NCI-H128 (cell line): Measurements from ENCODE around the gene FAM131A.

ENCODE experiments used
- DNase-seq: peaks from one replicate; lab custom pipeline; 2025; ENCODE audit not compliant: unreplicated experiment; lab: John Stamatoyannopoulos, UW

The FAM131A gene

DNA sequence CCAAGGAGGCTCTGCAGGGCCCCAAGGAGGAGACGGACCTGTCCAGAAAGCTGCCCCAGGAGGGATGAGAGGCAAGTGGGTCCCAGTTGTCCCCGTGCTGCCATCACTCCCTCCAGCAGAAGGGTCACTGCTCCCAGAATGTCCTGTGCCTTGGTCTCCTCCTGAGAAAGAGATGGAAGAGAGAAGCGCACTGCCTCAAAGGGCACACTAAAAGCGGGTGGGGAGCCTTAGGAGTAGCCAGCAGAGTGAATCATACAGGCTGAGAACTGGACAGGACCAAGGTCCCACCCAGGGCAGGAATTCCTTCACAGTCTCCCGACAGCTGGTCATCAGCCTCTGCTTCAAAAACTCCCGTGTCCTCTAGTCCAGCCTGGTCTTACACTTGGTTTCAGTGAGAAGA is 36.0 kb downstream of the FAM131A start:
- no peak for DNase-seq

DNA sequence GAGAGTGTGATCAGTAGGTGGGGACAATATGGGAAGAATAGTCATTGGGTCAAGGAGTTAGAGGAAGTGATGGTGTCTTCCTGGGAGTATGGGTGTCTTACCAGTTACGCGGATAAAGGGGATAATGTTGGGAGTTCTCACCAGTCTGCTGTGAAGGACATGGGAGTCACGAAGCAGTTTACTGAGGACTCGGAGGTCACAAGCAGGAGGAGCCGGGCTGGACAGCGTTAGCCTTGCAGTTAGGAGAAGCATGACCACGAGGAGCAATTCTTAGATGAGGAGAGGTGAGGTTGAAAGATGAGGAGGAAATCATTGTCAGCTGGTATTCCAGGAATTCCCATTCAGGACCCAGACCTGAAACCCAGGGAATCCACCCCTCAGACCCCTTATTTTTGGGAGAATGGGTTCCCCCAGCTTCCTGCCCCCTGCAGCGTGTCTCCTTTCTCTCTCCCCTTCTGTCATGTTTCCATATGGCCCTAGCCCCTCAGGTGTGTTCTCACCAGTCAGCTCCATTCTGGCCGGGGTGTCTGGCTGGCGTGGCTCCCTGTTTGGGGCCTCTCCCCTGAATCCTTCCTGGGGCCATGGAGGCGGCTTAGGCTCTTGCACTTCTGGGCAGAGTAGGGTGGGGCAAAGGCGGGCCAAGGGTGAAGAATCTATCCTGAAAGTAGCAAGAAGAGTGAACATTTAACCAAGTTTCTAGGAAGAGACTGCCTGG is 38.5 kb downstream of the FAM131A start:
- no peak for DNase-seq

DNA sequence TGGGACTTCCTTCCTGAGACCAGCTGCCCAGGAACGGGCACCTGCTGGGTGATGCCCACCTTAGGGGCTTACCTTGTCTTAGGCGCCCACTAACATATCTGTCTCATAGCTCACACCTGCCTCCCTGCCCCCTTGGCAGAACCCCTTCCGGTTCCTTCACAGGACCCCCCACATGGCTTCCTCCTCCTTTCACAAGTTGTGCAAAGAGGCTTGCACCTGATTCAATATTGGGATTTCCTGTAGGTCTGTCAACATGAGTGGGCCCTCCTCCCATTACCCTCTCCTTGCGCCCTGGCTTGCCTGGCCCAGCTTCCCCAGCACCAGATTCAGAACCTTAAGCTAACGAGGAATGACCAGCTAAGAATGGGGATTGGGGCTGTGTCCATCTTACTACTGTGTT is 40.0 kb downstream of the FAM131A start:
- no peak for DNase-seq

DNA sequence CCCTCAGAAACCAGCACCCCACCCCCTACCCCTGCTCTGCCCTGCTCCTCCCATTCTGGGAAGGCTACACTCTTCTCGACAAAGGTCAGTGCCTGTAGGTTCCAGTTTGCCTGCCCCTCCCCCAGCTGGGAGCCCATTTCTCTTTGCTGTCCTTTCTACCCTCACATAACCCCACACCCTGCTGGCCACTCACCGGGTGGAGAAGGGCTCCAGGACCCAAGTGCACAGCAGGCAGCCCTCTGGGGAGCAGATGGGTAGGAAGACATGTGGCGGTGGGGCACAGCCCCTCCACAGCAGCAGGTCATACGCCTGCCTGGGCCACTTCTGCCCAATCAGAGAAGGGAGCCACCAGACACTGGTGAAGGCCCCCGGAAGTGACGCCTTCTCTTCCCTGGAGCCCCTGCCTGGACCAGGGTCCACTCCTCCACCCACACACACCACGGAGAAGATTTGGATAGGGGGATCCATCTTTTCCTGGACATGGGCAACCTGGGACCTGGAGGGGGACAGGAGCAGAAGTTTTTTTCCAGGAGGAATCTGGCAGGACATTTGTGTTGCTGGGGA is 40.6 kb downstream of the FAM131A start, which contains the start of gene THPO:
TSS of gene THPO (minus strand) at position 326 of the 564 bp plus-strand sequence. CDS start 1,948 bp downstream, outside the sequence.
- no peak for DNase-seq

DNA sequence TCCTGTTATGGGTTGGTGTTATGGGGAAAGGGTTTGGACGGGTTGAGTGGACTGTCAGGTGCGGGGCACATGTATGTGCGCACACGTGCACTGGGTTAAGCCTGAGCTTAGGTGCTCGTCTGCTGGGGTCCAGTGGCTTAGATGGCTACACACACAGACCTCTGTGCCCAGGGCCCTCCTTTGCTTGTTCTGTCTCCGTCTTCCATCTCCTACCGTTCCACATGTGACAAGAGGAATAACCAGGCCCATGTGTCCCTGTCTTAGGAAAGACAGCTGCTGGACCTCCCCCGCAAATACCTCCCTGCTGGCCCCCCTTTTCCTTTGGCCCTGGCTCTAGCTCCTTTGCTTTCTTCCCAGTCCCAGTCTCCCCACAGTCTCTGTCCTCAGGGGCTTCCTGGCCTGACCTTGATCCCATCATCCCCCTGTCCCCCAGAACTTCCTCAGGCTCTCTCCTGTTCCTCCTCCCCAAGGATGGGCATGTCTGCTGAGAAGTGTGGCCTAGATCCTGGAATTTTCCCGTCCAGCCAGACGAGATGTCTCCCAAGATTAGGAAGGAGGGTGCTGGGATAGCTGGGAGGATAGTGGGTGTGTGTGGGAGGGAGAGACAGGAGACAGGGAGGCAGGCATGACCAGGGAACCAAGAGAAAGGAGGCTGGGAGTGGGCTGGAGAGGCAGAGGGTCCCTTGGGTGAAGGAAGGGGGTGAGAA is 41.4 kb downstream of the FAM131A start:
- DNase-seq = no peak

DNA sequence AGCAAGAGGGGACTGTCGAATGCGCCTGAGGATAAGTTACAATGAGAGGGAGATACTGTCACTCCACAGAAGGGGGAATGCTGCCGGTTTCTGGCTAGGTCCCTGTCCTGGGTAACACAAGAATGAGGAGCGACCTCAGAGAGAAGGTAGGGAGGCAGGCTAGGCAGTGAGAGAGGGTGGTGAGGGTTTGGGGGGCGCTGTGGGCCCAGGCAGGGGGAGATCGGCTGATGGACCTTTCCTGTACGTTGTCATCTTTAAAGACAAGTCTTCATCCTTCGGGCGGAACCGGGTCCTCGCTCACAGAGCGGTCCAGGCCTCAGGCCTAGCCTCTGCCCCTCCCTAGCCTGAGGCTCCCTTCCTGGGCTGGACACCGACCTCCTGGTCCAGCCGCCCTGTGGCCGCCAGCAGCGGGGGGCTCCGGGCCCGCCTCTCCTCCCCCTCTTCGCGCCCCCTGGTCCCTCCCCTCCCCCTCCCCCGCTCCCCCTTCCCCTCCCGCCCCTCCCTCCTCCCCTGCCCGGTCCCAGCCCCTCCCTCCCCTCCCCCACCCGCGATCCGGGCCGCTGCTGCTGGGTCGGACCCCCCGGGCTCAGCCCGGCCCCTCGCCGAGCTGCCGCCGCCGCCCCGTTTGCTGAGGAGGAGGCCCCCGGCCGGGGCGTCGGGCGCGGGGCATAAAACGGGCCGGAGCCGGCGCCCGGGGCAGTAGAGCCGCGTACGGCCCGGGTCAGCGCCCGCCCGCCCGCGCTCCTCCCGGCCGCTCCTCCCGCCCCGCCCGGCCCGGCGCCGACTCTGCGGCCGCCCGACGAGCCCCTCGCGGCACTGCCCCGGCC is 42.2 kb downstream of the FAM131A start, which contains the start of gene CHRD:
TSS of gene CHRD (plus strand) at position 697 of the 827 bp plus-strand sequence. CDS start 265 bp downstream, outside the sequence.
- no peak for DNase-seq

DNA sequence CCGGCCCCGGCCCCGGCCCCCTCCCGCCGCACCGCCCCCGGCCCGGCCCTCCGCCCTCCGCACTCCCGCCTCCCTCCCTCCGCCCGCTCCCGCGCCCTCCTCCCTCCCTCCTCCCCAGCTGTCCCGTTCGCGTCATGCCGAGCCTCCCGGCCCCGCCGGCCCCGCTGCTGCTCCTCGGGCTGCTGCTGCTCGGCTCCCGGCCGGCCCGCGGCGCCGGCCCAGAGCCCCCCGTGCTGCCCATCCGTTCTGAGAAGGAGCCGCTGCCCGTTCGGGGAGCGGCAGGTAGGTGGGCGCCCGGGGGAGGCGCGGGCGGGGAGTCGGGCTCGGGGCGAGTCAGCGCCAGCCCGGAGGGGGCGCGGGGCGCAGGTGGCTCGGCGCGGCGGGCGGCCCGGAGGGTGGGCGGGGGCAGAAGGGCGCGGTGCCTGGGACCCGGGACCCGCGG is 42.8 kb downstream of the FAM131A start:
- DNase-seq = no peak

DNA sequence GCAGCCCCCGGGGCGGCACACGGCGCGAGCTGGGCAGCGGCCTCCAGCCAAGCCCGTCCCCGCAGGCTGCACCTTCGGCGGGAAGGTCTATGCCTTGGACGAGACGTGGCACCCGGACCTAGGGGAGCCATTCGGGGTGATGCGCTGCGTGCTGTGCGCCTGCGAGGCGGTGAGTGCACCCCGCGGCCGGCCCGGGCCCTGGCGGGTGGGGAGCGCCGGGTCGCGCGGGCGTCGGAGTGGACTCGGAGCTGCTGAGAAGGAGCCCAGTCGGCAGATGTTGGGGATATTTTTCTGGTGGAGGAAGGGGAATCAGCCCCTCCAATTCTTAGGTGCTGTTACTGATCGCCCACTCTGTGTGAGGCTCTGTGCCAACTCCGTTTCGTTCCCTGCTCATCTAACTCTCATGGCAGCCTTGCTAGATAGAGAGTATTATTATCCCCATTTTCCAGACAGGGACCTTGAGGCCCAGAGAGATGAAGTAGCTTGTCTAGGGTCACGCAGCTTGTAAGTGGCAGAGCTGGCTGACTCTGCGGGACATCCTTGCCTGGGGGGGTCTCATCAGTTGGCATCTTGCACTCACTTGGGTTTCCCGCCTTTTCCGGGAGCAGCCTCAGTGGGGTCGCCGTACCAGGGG is 43.3 kb downstream of the FAM131A start:
- no peak for DNase-seq

DNA sequence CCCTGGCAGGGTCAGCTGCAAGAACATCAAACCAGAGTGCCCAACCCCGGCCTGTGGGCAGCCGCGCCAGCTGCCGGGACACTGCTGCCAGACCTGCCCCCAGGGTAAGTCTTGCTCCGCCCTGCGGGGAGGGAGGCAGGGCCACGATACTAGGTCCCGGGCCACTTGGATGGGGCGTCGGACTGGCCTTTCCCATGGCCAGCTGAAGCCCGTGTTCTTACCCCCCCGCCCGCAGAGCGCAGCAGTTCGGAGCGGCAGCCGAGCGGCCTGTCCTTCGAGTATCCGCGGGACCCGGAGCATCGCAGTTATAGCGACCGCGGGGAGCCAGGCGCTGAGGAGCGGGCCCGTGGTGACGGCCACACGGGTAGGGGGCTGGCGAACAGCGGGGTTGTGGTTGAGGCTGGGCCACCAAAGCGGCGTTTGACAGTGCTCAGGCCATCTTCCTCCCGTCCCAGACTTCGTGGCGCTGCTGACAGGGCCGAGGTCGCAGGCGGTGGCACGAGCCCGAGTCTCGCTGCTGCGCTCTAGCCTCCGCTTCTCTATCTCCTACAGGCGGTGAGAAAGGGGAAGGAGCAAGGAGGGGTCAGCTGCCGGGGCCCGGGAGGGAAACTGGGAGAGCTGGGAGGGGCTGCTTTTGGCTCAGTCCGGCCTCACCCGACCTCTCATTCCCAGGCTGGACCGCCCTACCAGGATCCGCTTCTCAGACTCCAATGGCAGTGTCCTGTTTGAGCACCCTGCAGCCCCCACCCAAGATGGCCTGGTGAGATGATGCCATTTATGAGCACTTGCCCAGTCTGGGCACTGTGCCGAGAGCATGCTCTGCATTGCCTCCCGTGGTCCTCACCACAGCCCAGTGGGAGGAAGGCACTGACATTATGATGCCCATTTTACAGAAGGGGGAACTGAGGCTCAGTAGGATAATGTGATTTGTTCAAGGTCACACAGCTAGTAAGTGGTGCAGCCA is 44.1 kb downstream of the FAM131A start:
- DNase-seq = no peak

DNA sequence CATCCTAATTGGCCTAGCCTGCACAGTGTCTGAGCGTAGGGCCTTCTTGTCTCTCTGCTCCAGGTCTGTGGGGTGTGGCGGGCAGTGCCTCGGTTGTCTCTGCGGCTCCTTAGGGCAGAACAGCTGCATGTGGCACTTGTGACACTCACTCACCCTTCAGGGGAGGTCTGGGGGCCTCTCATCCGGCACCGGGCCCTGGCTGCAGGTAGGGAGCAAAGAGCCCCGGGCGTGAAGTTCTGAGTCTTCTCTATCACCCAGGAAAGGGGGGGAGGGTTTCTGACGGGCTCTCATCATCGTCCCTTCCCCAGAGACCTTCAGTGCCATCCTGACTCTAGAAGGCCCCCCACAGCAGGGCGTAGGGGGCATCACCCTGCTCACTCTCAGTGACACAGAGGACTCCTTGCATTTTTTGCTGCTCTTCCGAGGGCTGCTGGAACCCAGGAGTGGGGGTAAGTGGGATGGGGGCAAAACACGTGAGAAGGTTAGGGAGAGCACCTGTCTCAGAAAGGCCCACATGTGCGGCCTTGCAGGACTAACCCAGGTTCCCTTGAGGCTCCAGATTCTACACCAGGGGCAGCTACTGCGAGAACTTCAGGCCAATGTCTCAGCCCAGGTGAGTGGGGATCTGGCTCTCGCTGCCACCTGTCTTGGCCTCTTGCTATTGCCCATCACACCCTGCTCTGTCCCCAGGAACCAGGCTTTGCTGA is 45.1 kb downstream of the FAM131A start:
- DNase-seq = no peak

DNA sequence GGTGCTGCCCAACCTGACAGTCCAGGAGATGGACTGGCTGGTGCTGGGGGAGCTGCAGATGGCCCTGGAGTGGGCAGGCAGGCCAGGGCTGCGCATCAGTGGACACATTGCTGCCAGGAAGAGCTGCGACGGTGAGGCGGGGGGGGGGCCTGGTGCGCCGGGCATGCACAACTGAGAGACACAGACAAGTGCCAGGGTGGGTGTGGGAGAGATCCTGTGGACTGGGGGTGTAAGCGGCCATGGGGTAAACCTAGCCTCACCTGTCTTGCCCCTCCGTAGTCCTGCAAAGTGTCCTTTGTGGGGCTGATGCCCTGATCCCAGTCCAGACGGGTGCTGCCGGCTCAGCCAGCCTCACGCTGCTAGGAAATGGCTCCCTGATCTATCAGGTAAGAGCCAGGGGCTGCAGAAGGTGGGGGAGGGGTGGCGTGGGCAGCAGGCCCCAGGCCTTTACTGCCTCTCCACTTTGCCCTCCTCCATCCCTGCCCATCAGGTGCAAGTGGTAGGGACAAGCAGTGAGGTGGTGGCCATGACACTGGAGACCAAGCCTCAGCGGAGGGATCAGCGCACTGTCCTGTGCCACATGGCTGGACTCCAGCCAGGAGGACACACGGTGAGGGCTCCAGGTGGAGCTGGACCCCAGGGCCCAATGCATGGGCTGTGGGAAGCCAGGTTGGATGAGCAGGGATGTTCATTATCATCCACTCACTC is 45.8 kb downstream of the FAM131A start:
- no peak for DNase-seq

DNA sequence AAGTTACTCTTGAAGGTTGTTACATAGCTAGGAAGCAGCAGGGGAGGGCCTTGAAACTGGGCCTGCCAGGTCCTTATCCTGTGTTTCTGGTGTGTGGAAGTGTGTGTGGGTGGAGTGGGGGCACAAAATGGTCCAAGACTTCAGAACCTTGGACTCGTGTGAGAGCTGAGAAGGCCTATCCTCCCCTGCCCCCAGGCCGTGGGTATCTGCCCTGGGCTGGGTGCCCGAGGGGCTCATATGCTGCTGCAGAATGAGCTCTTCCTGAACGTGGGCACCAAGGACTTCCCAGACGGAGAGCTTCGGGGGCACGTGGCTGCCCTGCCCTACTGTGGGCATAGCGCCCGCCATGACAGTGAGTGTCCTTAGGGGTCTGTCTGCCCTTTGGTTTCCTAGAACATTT is 46.9 kb downstream of the FAM131A start:
- DNase-seq = no peak

DNA sequence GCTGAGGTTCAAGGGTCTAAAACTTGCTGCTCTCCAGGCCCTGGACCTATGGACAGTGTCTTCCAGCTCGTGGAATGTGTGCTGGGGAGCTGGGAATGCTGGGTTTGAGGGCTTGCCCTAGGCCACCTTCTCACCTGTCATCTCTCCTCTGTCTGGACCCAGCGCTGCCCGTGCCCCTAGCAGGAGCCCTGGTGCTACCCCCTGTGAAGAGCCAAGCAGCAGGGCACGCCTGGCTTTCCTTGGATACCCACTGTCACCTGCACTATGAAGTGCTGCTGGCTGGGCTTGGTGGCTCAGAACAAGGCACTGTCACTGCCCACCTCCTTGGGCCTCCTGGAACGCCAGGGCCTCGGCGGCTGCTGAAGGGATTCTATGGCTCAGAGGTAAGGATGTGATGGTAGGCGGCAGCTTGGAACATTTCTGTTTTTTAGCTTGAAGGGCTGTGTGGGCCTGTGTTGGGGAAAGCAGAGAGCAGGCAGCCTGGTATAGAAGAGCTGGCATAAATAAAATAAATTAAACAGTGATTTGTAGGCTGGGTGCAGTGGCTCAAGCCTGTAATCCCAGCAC is 47.5 kb downstream of the FAM131A start:
- no peak for DNase-seq

DNA sequence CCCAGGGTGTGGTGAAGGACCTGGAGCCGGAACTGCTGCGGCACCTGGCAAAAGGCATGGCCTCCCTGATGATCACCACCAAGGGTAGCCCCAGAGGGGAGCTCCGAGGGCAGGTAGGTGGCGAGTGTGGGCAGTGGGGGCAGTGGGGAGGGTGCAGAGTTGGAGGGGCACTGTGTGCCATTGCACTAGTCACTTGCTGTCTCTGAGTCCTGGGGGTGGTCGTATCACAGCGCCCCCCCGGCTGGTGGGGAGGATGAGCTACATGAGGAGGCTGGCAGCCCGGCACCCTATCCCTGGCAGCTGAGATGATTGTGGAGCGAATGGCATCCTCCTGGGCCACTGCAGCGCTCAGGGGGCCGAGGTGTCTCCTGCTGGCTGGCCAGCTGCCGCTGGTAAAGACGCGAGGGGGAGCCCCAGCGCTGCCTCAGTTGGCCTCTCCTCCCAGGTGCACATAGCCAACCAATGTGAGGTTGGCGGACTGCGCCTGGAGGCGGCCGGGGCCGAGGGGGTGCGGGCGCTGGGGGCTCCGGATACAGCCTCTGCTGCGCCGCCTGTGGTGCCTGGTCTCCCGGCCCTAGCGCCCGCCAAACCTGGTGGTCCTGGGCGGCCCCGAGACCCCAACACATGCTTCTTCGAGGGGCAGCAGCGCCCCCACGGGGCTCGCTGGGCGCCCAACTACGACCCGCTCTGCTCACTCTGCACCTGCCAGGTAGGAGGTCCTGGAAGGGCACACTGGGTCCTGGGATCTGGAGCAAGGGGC is 48.8 kb downstream of the FAM131A start:
- DNase-seq = no peak

DNA sequence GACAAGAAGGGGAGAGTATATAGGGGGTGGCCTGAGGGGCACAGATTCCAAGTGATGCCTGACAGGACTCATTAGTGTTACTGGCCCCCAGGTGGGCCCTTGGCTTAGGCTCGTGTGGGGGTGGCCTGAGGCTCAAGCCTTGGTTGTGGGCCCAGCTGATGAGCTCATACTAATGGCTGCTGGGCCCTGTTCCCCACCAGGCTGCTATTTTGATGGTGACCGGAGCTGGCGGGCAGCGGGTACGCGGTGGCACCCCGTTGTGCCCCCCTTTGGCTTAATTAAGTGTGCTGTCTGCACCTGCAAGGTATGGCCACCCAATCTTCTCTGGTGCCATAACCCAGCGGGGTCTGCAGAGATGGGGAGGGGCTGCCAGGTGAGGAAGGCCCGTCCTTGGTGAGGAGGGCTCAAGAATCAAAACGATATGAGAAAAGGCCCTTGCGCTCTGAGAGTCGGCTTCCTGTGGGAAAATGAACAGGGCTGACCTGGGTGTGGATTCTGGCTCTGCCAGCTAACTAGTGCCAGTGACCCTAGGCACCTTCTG is 49.8 kb downstream of the FAM131A start:
- DNase-seq = no peak

DNA sequence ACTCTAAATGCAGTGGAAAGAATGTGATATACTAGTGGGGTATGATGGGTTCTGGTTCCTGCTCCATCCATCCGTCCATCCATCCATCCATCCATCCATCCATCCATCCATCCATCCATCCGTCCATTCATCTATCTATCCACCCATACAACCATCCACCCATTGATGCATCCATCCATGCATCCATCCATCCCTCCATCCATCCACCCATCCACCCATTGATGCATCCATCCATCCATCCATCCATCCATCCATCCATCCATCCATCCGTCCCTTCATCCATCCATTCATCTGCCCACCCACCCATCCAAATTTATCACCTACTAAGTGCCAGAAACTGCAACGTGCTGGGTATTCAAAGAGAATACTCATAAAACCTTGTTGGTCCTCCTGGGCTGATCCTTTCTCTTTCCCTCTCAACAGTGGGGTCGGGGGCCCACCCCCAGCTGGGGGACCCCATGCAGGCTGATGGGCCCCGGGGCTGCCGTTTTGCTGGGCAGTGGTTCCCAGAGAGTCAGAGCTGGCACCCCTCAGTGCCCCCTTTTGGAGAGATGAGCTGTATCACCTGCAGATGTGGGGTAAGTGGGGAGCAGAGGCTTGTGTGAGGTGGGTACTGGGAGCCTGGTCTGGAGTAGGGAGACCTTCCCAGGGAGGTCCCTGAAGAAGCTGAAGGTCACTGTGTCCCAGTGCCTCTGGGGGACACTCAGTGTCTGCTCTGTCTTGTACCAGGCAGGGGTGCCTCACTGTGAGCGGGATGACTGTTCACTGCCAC is 51.0 kb downstream of the FAM131A start:
- DNase-seq = no peak
